Muscle layer of duodenum (tissue), 2 donors: ENCODE measurements around the gene CD72.

Experiments
- H3K27ac ChIP-seq: one replicate; pipeline ENCODE4 v1.7.0; 2013; ENCODE audit warnings: mild to moderate bottlenecking, low read length
- H3K27me3 ChIP-seq: one replicate; pipeline ENCODE4 v1.7.0; 2013; ENCODE audit warnings: low read depth, mild to moderate bottlenecking, control low read depth, low read length
- H3K36me3 ChIP-seq, 2 donors: one replicate each; pipeline ENCODE4 v1.7.0; 2013; ENCODE audit warnings: low read length in 2 of 2, control low read depth in 1 of 2, mild to moderate bottlenecking in 1 of 2; ENCODE audit not compliant: insufficient read depth in 2 of 2, control insufficient read depth in 1 of 2
- H3K4me1 ChIP-seq, 2 donors: one replicate each; pipeline ENCODE4 v1.7.0; 2013; ENCODE audit warnings: low read length in 2 of 2, mild to moderate bottlenecking in 2 of 2, control low read depth in 1 of 2, moderate library complexity in 1 of 2; ENCODE audit not compliant: insufficient read depth in 2 of 2, control insufficient read depth in 1 of 2
- H3K4me3 ChIP-seq, 2 donors: one replicate each; pipeline ENCODE4 v1.7.0; 2013; ENCODE audit warnings: low read length in 2 of 2, low read depth in 1 of 2, mild to moderate bottlenecking in 1 of 2
- H3K9me3 ChIP-seq, 2 donors: one replicate each; pipeline ENCODE4 v1.7.0; 2013; ENCODE audit warnings: low read length in 2 of 2, control low read depth in 1 of 2, mild to moderate bottlenecking in 1 of 2; ENCODE audit not compliant: control insufficient read depth in 1 of 2
- donor health status: healthy.

Gene CD72

DNA sequence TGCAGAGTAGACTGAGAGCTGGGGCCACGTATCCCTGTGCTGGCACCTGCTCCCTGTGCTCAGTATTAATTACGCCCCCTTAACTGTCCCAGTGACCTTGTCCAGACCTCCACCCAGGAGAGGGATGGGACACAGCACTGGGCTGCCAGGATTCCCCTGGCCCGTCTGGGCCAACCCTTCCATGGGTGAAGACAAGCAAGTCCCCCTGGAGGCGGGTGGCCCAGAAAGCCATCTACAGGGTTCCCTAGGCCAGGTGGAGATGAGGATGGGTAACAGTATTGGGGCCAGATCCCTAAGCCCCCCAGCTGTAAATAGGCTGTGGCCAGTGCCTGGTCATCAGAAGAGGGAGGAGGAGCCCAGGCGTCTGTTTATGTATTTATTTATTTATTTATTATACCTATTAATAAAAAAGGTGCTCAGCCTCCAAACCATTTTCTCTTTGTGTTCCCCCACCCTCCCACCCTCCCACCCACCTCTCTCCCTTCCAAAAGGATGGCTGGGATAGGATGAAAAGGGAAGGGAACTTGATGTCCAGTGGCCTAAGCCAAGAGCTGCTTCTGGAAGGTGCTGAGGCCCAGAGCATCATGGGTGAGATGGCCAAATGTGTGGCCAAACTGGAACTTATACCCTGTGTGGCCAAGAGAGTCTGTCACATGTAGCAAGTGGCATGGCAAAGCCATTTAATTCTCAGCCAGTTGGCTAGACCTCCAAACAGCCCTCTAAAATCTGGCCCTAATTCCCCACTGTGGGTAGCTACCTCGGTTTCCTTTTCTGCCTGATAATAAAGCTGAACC is 56.5 kb downstream of the CD72 start:
- peaks cover 6 to 23% of the 10 kb centered on the region in 2 donors for H3K4me1 ChIP-seq
- no peak overlapping the region for H3K27ac ChIP-seq
- peaks cover 20 to 44% of the 10 kb centered on the region in 2 donors for H3K36me3 ChIP-seq
- no peaks in the 10 kb centered on the region for H3K27me3 ChIP-seq
- no peaks in the 10 kb centered on the region for H3K9me3 ChIP-seq
- H3K4me3 ChIP-seq = no peak overlapping the region

DNA sequence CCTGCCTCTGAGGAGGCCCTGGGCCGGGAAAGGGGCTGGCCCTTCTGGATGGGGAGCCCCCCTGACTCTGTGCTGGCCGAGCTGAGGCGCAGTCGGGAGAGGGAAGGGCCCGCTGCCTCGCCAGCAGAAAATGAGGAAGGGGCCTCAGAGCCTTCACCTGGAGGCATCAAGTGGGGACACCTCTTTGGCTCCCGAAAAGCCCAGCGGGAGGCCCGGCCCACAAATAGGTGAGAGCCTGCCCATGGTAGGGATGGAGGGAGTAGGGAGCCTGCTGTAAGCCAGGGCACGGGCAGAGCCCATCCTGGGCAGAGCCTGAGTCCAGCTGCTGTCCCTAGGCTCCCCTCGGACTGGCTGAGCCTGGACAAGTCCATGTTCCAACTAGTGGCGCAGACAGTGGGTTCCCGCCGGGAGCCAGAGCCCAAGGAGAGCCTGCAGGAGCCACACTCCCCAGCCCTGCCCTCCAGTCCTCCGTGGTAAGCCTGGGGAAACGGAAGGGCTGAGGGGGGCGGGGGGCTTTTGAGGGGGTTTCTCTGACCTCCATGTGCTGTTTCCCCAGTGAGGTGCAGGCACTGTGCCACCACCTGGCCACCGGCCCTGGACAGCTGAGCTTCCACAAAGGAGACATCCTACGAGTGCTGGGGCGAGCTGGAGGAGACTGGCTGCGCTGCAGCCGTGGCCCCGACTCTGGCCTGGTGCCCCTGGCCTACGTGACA is 57.4 kb downstream of the CD72 start:
- Histone ChIP-seq H3K36me3 (peaks cover 26 to 53% of the 10 kb centered on the region in 2 donors), H3K9me3 (no peaks in the 10 kb centered on the region), H3K4me3 (no peak overlapping the region), H3K27me3 (no peaks in the 10 kb centered on the region), H3K27ac (no peak overlapping the region), H3K4me1 (peaks cover 6 to 23% of the 10 kb centered on the region in 2 donors)
